Left ventricle myocardium inferior (tissue), 1 donor: ENCODE results near the gene ST14. TPM values are rescaled to one million over a fixed set of nuclear protein-coding genes. Genes with fewer than 3 reads are reported as not detected.
"Not testable (repeated sequence)": the region's sequence is repeated elsewhere in the genome, so short reads cannot be mapped to it uniquely, and the experiment has no call there.

ENCODE experiments used
- DNase-seq: peaks from one replicate; pipeline ENCODE4 v3.0.0-alpha.2; 2020
- H3K27ac ChIP-seq: fragments of 200-600 bp; replicated peaks from 2 replicates; pipeline ENCODE4 v1.8.0; 2021
- H3K27me3 ChIP-seq: fragments of 200-600 bp; 2 replicates; pipeline ENCODE4 v1.8.0; 2021; ENCODE audit warnings: low read depth
- H3K36me3 ChIP-seq: fragments of 200-600 bp; 2 replicates; pipeline ENCODE4 v1.8.0; 2021
- H3K4me1 ChIP-seq: fragments of 200-600 bp; 2 replicates; pipeline ENCODE4 v1.8.0; 2021
- H3K4me3 ChIP-seq: fragments of 200-600 bp; 2 replicates; pipeline ENCODE4 v1.8.0; 2021; ENCODE audit warnings: mild to moderate bottlenecking, moderate library complexity
- H3K9me3 ChIP-seq: fragments of 200-600 bp; replicated peaks from 2 replicates; pipeline ENCODE4 v1.8.0; 2021
- intact Hi-C: fragments of 100-400 bp; cut with micrococcal nuclease; formaldehyde crosslinking; loops from one replicate; pipeline ENCODE4 v1.11.0; 2022
- total RNA-seq: library from RNA; stranded (reverse); fragmentation: NEBNext Ultra II Directional; extraction: Animal tissue kit (Norgen Biotek cat#: 25700); gene quantifications from one replicate; pipeline ENCODE4 v1.2.1, GENCODE V29; 2021
- TF ChIP-seq, protein P1 (sequence below): fragments of 200-600 bp; IDR thresholded peaks from 2 replicates; pipeline ENCODE4 v1.8.0; 2021; ENCODE audit warnings: antibody characterized with exemption, mild to moderate bottlenecking, borderline replicate concordance
- donor health status: DM: no; HTN: yes; CAD: no; lungs with severe emphysema.

Gene ST14
- total RNA-seq, 1 donor from 2014 or later = 1.0 TPM

- H3K27me3 ChIP-seq = no peaks in the 10 kb centered on the region
- no peak overlapping the region for H3K4me3 ChIP-seq
- TF ChIP-seq, protein P1, sequence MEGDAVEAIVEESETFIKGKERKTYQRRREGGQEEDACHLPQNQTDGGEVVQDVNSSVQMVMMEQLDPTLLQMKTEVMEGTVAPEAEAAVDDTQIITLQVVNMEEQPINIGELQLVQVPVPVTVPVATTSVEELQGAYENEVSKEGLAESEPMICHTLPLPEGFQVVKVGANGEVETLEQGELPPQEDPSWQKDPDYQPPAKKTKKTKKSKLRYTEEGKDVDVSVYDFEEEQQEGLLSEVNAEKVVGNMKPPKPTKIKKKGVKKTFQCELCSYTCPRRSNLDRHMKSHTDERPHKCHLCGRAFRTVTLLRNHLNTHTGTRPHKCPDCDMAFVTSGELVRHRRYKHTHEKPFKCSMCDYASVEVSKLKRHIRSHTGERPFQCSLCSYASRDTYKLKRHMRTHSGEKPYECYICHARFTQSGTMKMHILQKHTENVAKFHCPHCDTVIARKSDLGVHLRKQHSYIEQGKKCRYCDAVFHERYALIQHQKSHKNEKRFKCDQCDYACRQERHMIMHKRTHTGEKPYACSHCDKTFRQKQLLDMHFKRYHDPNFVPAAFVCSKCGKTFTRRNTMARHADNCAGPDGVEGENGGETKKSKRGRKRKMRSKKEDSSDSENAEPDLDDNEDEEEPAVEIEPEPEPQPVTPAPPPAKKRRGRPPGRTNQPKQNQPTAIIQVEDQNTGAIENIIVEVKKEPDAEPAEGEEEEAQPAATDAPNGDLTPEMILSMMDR = no peak
- DNase-seq = no peak
- intact Hi-C loops = no loop called here
- no peak overlapping the region for H3K27ac ChIP-seq
- peaks cover 42% of the 10 kb centered on the region for H3K4me1 ChIP-seq
- H3K9me3 ChIP-seq = no peaks in the 10 kb centered on the region
- H3K36me3 ChIP-seq = peaks cover 8% of the 10 kb centered on the region
These were observed 84.2 kb downstream of the ST14 start for GRCh38 chr11:130243816-130244215.

- H3K27me3 ChIP-seq = no peaks in the 10 kb centered on the region
- TF ChIP-seq, protein P1 = no peak
- no peak overlapping the region for H3K4me3 ChIP-seq
- intact Hi-C loops = no loop called here
- no peak for DNase-seq
- H3K9me3 ChIP-seq = no peaks in the 10 kb centered on the region
- no peaks in the 10 kb centered on the region for H3K36me3 ChIP-seq
- no peak overlapping the region for H3K27ac ChIP-seq
- peaks cover 42% of the 10 kb centered on the region for H3K4me1 ChIP-seq
These were observed 85.3 kb downstream of the ST14 start for GRCh38 chr11:130244848-130245247.

DNA sequence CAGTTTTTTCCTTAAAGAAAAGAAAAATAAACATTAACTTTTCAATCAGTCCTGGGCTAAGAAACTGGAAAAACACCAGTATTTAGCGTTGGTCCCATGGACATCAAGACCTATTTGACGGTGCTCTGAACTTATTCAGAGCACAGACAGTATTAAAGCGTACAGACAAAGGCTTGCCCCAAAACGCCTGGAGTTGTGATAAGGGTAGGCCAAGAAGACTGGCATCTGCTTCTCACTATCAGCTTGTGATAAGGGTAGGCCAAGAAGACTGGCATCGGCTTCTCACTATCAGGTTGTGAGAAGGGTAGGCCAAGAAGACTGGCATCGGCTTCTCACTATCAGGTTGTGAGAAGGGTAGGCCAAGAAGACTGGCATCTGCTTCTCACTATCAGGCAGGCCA, 85.8 kb downstream of the ST14 start:
- H3K4me3 ChIP-seq, intact Hi-C loops, H3K27ac ChIP-seq, H3K36me3 ChIP-seq, H3K9me3 ChIP-seq, H3K27me3 ChIP-seq, DNase-seq: not testable (repeated sequence)
- H3K4me1 ChIP-seq = peaks cover 42% of the 10 kb centered on the region

DNA sequence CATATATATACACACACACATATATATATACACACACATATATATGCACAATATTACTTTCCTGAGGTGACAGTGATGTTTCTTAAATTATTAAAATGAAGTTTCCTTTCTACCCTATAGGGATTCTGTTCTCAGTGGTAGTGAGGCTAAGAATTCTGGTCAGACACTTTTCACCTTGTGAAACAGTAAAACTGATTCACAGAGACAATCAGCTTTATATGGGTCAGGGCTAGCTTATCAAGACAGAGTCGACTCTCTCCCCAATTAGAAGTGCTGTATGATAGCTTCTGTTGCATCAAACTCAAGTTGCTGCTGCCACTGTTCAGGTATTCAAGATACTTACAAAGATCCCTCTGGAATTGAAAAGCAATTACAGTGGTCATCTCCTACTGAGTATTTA, 86.7 kb downstream of the ST14 start:
- H3K9me3 ChIP-seq = peaks cover 1% of the 10 kb centered on the region
- DNase-seq = no peak
- H3K4me1 ChIP-seq = peaks cover 42% of the 10 kb centered on the region
- TF ChIP-seq, protein P1 = no peak
- intact Hi-C loops = no loop called here
- H3K36me3 ChIP-seq = peaks cover 1% of the 10 kb centered on the region
- H3K27me3 ChIP-seq = no peaks in the 10 kb centered on the region
- H3K4me3 ChIP-seq = no peak overlapping the region
- H3K27ac ChIP-seq = no peak overlapping the region

GRCh38 chr11:130246738-130247137, 87.2 kb downstream of the ST14 start:
- Histone ChIP-seq H3K4me3 (no peak overlapping the region), H3K36me3 (peaks cover 6% of the 10 kb centered on the region), H3K4me1 (peaks cover 42% of the 10 kb centered on the region), H3K9me3 (peaks cover 6% of the 10 kb centered on the region), H3K27ac (no peak overlapping the region), H3K27me3 (no peaks in the 10 kb centered on the region)
- intact Hi-C loops = no loop called here
- DNase-seq = no peak
- TF ChIP-seq, protein P1 = no peak

DNA sequence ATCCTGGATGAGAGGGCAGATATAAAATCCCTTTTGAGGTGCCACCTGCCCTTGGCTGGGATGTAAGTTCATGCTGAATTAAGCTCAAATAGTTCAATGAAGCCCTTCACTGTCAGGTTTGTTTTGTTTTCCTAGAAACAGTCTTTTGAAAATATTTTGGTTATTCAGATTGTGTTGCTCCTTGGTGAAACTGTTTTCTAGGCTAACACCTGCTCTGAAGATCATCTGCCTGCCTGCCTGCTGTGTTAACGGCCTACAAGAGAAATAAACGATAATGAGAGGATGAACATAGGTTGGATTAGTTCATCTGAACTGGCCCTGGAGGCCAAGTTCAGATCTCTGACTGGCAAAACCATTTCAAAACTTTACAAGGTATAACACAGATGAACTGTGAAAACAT, 87.7 kb downstream of the ST14 start:
- intact Hi-C loops = no loop called here
- no peak overlapping the region for H3K4me3 ChIP-seq
- H3K9me3 ChIP-seq = peaks cover 12% of the 10 kb centered on the region
- H3K27me3 ChIP-seq = no peaks in the 10 kb centered on the region
- TF ChIP-seq, protein P1 = no peak
- H3K4me1 ChIP-seq = peaks cover 42% of the 10 kb centered on the region
- DNase-seq = no peak
- peaks cover 7% of the 10 kb centered on the region for H3K36me3 ChIP-seq
- H3K27ac ChIP-seq = no peak overlapping the region
